CD14-positive monocyte (primary cell): ENCODE data around the gene SNX25. TPM values are rescaled to one million over a fixed set of nuclear protein-coding genes. Genes with fewer than 3 reads are reported as not detected.
"Not testable (repeated sequence)": the region's sequence is repeated elsewhere in the genome, so short reads cannot be mapped to it uniquely, and the experiment has no call there.

ENCODE experiments used
- DNase-seq, 3 donors: peaks; one replicate each; pipeline ENCODE4 v3.0.0-alpha.2; 2011 to 2022
- H2AFZ ChIP-seq: 2 replicates; pipeline ENCODE4 v1.6.0; 2012; ENCODE audit warnings: mild to moderate bottlenecking, low read depth, low read length, inconsistent platforms; ENCODE audit not compliant: insufficient read depth, poor library complexity, severe bottlenecking
- H3K27ac ChIP-seq, 2 donors: 1 replicate in 1 of 2; 2 replicates in 1 of 2; pipeline ENCODE4 v1.5.1; 2012 to 2013; ENCODE audit warnings: low read length in 2 of 2, control low read depth in 1 of 2, inconsistent platforms in 1 of 2, low read depth in 1 of 2, mild to moderate bottlenecking in 1 of 2
- H3K27me3 ChIP-seq, 2 donors: one replicate each; pipeline versions ENCODE4 v1.6.0 to v1.6.1; 2011 to 2013; ENCODE audit warnings: low read length in 2 of 2; ENCODE audit not compliant: control insufficient read depth in 2 of 2, insufficient read depth in 2 of 2
- H3K36me3 ChIP-seq, 2 donors: replicated peaks in 1 of 2; 1 replicate in 1 of 2; 2 replicates in 1 of 2; pipeline versions ENCODE4 v1.5.1 to v1.6.1; 2012 to 2013; ENCODE audit warnings: low read length in 2 of 2, control low read depth in 1 of 2, inconsistent platforms in 1 of 2, mild to moderate bottlenecking in 1 of 2; ENCODE audit not compliant: insufficient read depth in 2 of 2, control insufficient read depth in 1 of 2
- H3K4me1 ChIP-seq, 2 donors: 1 replicate in 1 of 2; 2 replicates in 1 of 2; pipeline versions ENCODE4 v1.5.1 to v1.6.1; 2012 to 2013; ENCODE audit warnings: low read length in 2 of 2, control low read depth in 1 of 2, inconsistent platforms in 1 of 2, mild to moderate bottlenecking in 1 of 2, moderate library complexity in 1 of 2; ENCODE audit not compliant: insufficient read depth in 2 of 2, control insufficient read depth in 1 of 2
- H3K4me2 ChIP-seq: replicated peaks from 2 replicates; pipeline ENCODE3; 2012; ENCODE audit warnings: low read length, moderate library complexity, mild to moderate bottlenecking; ENCODE audit not compliant: poor library complexity, severe bottlenecking; ENCODE audit errors: extremely low read depth
- H3K4me3 ChIP-seq, 3 experiments: fragments of 200-600 bp in 1 of 3; sonication (generic) in 1 of 3; replicated peaks in 1 of 3; 1 replicate in 2 of 3; 2 replicates in 1 of 3; pipeline ENCODE4 v1.5.1; 2011 to 2013; ENCODE audit warnings: low read length in 3 of 3, mild to moderate bottlenecking in 3 of 3, control low read depth in 2 of 3, low read depth in 2 of 3, inconsistent platforms in 1 of 3, moderate library complexity in 1 of 3
- H3K79me2 ChIP-seq: 2 replicates; pipeline ENCODE4 v1.6.0; 2012; ENCODE audit warnings: mild to moderate bottlenecking, control low read depth, inconsistent platforms, low read length, moderate library complexity; ENCODE audit not compliant: insufficient read depth
- H3K9ac ChIP-seq: 2 replicates; pipeline ENCODE4 v1.6.0; 2017; ENCODE audit warnings: low read length, mild to moderate bottlenecking; ENCODE audit not compliant: insufficient read depth, poor library complexity, severe bottlenecking
- H3K9me3 ChIP-seq, 2 donors: replicated peaks in 1 of 2; 1 replicate in 1 of 2; 2 replicates in 1 of 2; pipeline versions ENCODE4 v1.5.1 to v1.6.1; 2012 to 2013; ENCODE audit warnings: low read length in 2 of 2, control low read depth in 1 of 2; ENCODE audit not compliant: control insufficient read depth in 1 of 2, insufficient read depth in 1 of 2
- H4K20me1 ChIP-seq: 2 replicates; pipeline ENCODE4 v1.6.0; 2012; ENCODE audit warnings: mild to moderate bottlenecking, low read length, control low read depth, moderate library complexity; ENCODE audit not compliant: insufficient read depth
- H3K27ac Mint-ChIP-seq, 7 donors: one replicate each; pipeline ENCODE4 v1.8.0; 2020; ENCODE audit warnings: mild to moderate bottlenecking in 7 of 7, mixed read lengths in 7 of 7, moderate library complexity in 6 of 7, inconsistent platforms in 2 of 7
- H3K27me3 Mint-ChIP-seq, 3 donors: one replicate each; pipeline ENCODE4 v1.8.0; 2021 to 2022; ENCODE audit warnings: low read depth in 3 of 3, mild to moderate bottlenecking in 3 of 3, mixed read lengths in 3 of 3, moderate library complexity in 3 of 3, inconsistent platforms in 1 of 3
- H3K36me3 Mint-ChIP-seq, 2 donors: one replicate each; pipeline ENCODE4 v1.8.0; 2020; ENCODE audit warnings: mixed read lengths in 2 of 2, inconsistent platforms in 1 of 2, mild to moderate bottlenecking in 1 of 2
- H3K4me1 Mint-ChIP-seq: one replicate; pipeline ENCODE4 v1.8.0; 2020; ENCODE audit warnings: mild to moderate bottlenecking, mixed read lengths
- H3K4me3 Mint-ChIP-seq, 2 donors: one replicate each; pipeline ENCODE4 v1.8.0; 2020; ENCODE audit warnings: mild to moderate bottlenecking in 2 of 2, mixed read lengths in 2 of 2, moderate library complexity in 1 of 2
- H3K9me3 Mint-ChIP-seq, 7 donors: one replicate each; pipeline ENCODE4 v1.8.0; 2020 to 2022; ENCODE audit warnings: mixed read lengths in 7 of 7, mild to moderate bottlenecking in 6 of 7, moderate library complexity in 6 of 7, inconsistent platforms in 2 of 7
- WGBS: methylation state at CpG from one replicate; pipeline ENCODE4 v1.1.5; 2013; ENCODE audit warnings: missing lambda C conversion rate; ENCODE audit not compliant: insufficient coverage; 5-methylcytosine and 5-hydroxymethylcytosine counted together
- intact Hi-C, 2 donors: fragments of 100-400 bp; cut with micrococcal nuclease; formaldehyde crosslinking; loops; one replicate each; pipeline versions ENCODE4 v1.15.0 to v1.15.1; 2023
- polyA plus RNA-seq, 3 donors: library from polyadenylated mRNA; depleted of rRNA in 1 of 3; unstranded in 2 of 3; stranded (reverse) in 1 of 3; fragments of 300-500 nt in 2 of 3; fragments of >200 nt in 1 of 3; fragmentation: Illumina TruSeq in 2 of 3; gene quantifications; 1 replicate in 2 of 3; 2 replicates in 1 of 3; pipeline ENCODE4 v1.2.3, GENCODE V29; 2012 to 2021
- TF ChIP-seq, protein P1 (sequence below): fragments of 200-600 bp; IDR thresholded peaks from one replicate; pipeline ENCODE4 v1.8.0; 2022; ENCODE audit warnings: antibody characterized with exemption, mild to moderate bottlenecking

Gene SNX25
- polyA plus RNA-seq, 3 donors, result 0.31 to 0.40 (median 0.36) TPM

GRCh38 chr4:185238750-185239149 is 29.4 kb downstream of the SNX25 start:
- Mint-ChIP-seq H3K27me3 (peaks cover 2 to 4% (median 3%) of the 10 kb centered on the region in 3 donors), H3K27ac (no peak overlapping the region), H3K4me3 (no peak overlapping the region), H3K36me3 (no peaks in the 10 kb centered on the region), H3K4me1 (no peaks in the 10 kb centered on the region), H3K9me3 (peaks cover 0 to 15% (median 11%) of the 10 kb centered on the region in 7 donors)
- Histone ChIP-seq H2AFZ (no peak overlapping the region), H3K27me3 (no peaks in the 10 kb centered on the region), H3K79me2 (no peaks in the 10 kb centered on the region), H3K9me3 (no peaks in the 10 kb centered on the region), H4K20me1 (no peaks in the 10 kb centered on the region), H3K4me1 (no peaks in the 10 kb centered on the region), H3K36me3 (no peaks in the 10 kb centered on the region), H3K27ac (no peak overlapping the region), H3K4me3 (no peak overlapping the region), H3K4me2 (no peak overlapping the region), H3K9ac (no peak overlapping the region)
- intact Hi-C loops, result no loop called here
- WGBS, result 100% methylated on average over 4 of the region's 4 CpGs
- no peak for DNase-seq
- TF ChIP-seq, protein P1, sequence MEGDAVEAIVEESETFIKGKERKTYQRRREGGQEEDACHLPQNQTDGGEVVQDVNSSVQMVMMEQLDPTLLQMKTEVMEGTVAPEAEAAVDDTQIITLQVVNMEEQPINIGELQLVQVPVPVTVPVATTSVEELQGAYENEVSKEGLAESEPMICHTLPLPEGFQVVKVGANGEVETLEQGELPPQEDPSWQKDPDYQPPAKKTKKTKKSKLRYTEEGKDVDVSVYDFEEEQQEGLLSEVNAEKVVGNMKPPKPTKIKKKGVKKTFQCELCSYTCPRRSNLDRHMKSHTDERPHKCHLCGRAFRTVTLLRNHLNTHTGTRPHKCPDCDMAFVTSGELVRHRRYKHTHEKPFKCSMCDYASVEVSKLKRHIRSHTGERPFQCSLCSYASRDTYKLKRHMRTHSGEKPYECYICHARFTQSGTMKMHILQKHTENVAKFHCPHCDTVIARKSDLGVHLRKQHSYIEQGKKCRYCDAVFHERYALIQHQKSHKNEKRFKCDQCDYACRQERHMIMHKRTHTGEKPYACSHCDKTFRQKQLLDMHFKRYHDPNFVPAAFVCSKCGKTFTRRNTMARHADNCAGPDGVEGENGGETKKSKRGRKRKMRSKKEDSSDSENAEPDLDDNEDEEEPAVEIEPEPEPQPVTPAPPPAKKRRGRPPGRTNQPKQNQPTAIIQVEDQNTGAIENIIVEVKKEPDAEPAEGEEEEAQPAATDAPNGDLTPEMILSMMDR, result no peak

GRCh38 chr4:185240486-185240885 is 31.1 kb downstream of the SNX25 start:
- H2AFZ ChIP-seq, H3K4me3 Mint-ChIP-seq, H3K27ac ChIP-seq, DNase-seq, H3K4me3 ChIP-seq, H3K36me3 ChIP-seq, H3K27me3 ChIP-seq, H3K27ac Mint-ChIP-seq, H4K20me1 ChIP-seq, H3K9ac ChIP-seq, H3K4me2 ChIP-seq, H3K4me1 ChIP-seq, intact Hi-C loops, H3K4me1 Mint-ChIP-seq, H3K79me2 ChIP-seq, H3K36me3 Mint-ChIP-seq, H3K9me3 ChIP-seq, H3K27me3 Mint-ChIP-seq: not testable (repeated sequence)
- peaks cover 0 to 15% (median 11%) of the 10 kb centered on the region in 7 donors for H3K9me3 Mint-ChIP-seq
- WGBS, result no CpG with 5 or more reads among the region's 32 CpGs
